Thyroid gland (tissue), 4 donors: ENCODE results near the gene ELMO2. TPM values are rescaled to one million over a fixed set of nuclear protein-coding genes. Genes with fewer than 3 reads are reported as not detected.

Source experiments
- DNase-seq, 2 donors: peaks; one replicate each; pipeline ENCODE4 v3.0.0-alpha.2; 2019
- H3K27ac ChIP-seq, 3 donors: fragments of 200-600 bp; sonication (generic); 1 replicate in 2 of 3; 2 replicates in 1 of 3; pipeline ENCODE4 v1.5.1; 2016 to 2019; ENCODE audit warnings: mild to moderate bottlenecking in 1 of 3, moderate library complexity in 1 of 3
- H3K27me3 ChIP-seq: fragments of 200-600 bp; sonication (generic); one replicate; pipeline ENCODE4 v1.5.1; 2019
- H3K36me3 ChIP-seq, 2 donors: fragments of 200-600 bp; sonication (generic); one replicate each; pipeline ENCODE4 v1.5.1; 2016 to 2019
- H3K4me1 ChIP-seq, 2 donors: fragments of 200-600 bp; sonication (generic); one replicate each; pipeline ENCODE4 v1.5.1; 2017 to 2019
- H3K4me3 ChIP-seq, 3 donors: fragments of 200-600 bp; sonication (generic); replicated peaks in 1 of 3; 1 replicate in 2 of 3; 2 replicates in 1 of 3; pipeline ENCODE4 v1.5.1; 2016; ENCODE audit warnings: mild to moderate bottlenecking in 1 of 3
- H3K9me3 ChIP-seq: fragments of 200-600 bp; sonication (generic); one replicate; pipeline ENCODE4 v1.5.1; 2017
- POLR2A ChIP-seq, 2 donors: fragments of 450-650 bp; IDR thresholded peaks; one replicate each; pipeline ENCODE4 v1.6.1; 2017; ENCODE audit warnings: antibody characterized with exemption in 2 of 2, mild to moderate bottlenecking in 2 of 2, moderate library complexity in 1 of 2
- WGBS, 2 donors: methylation state at CpG; one replicate each; pipeline ENCODE4 v1.1.5; 2017; 5-methylcytosine and 5-hydroxymethylcytosine counted together
- intact Hi-C: fragments of 100-400 bp; cut with DNase I; formaldehyde crosslinking; loops from one replicate; pipeline ENCODE4 v1.15.1; 2023
- total RNA-seq, 4 donors: library from RNA; depleted of rRNA; stranded (reverse); fragments of >200 nt; gene quantifications; one replicate each; pipeline ENCODE4 v1.2.3, GENCODE V29; 2016
- TF ChIP-seq, protein P1 (sequence below), 6 experiments: fragments of 200-600 bp in 3 of 6; fragments of 450-650 bp in 3 of 6; sonication (generic) in 3 of 6; IDR thresholded peaks; one replicate each; pipeline ENCODE4 v1.5.1; 2016 to 2019; ENCODE audit warnings: antibody characterized with exemption in 6 of 6, mild to moderate bottlenecking in 2 of 6, inconsistent platforms in 1 of 6, moderate library complexity in 1 of 6

ELMO2 gene
- total RNA-seq, 4 donors from 2014 or later, result 47.0 to 60.6 (median 54.6) TPM

DNA sequence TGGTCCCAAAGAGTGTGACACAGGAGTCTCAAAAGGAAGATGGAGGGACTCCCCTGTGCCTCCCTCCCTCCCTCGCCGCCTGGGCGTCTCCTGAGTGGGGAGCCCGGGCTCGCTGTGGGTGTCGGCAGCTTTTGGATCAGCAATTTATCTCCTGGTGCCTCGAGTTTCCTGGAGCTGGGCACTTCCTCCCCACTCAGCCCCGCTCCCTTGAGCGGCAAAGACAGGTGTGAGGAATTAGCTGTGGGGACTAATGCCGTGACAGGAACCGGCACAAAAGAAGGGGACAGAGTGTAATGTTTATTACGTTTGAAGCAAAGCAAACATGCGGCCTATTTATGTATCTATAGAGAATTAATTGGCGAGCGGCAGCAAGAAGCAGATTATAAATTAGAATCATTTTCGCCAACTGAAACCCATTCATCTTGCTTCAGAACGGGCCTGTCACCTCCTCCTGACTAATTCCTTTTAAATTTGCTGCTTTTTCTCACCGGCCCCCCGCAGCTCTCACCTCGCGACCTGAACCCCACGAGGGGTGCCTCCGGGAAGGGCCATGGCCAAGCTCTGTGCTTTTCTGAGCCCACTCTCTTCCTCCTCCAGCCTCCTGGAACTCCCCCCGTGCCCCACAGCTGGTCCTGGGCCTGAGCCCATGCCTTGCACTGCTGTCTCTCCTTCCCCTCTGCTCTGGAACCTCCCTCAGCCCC, 89.3 kb downstream of the ELMO2 start:
- Histone ChIP-seq H3K27me3 (peaks cover 17% of the 10 kb centered on the region), H3K4me3 (no peak overlapping the region), H3K27ac (no peak overlapping the region), H3K36me3 (no peaks in the 10 kb centered on the region), H3K9me3 (no peaks in the 10 kb centered on the region), H3K4me1 (peaks cover 6 to 8% of the 10 kb centered on the region in 2 donors)
- TF ChIP-seq, protein P1, sequence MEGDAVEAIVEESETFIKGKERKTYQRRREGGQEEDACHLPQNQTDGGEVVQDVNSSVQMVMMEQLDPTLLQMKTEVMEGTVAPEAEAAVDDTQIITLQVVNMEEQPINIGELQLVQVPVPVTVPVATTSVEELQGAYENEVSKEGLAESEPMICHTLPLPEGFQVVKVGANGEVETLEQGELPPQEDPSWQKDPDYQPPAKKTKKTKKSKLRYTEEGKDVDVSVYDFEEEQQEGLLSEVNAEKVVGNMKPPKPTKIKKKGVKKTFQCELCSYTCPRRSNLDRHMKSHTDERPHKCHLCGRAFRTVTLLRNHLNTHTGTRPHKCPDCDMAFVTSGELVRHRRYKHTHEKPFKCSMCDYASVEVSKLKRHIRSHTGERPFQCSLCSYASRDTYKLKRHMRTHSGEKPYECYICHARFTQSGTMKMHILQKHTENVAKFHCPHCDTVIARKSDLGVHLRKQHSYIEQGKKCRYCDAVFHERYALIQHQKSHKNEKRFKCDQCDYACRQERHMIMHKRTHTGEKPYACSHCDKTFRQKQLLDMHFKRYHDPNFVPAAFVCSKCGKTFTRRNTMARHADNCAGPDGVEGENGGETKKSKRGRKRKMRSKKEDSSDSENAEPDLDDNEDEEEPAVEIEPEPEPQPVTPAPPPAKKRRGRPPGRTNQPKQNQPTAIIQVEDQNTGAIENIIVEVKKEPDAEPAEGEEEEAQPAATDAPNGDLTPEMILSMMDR (IDR thresholded peaks at IDR 0.05), result no peak
- no peak for TF ChIP-seq POLR2A (IDR thresholded peaks at IDR 0.05)
- intact Hi-C loops, result no loop called here
- DNase-seq, result no peak
- WGBS, 2 donors, result 49 to 54% methylated on average over 24 of the region's 24 CpGs

Other genes with a start within 250 kb of the ELMO2 start
- gene CDH22, start 98.1 kb downstream of the ELMO2 start, total RNA-seq, result 1 to 10 TPM in 2 of 4 donors, under 1 TPM in 2; 0.38 to 3.0 (median 1.2) TPM
- gene ZNF334, start 106.9 kb upstream of the ELMO2 start, total RNA-seq, result 10 to 100 TPM; 12.2 to 15.7 (median 14.2) TPM
- not detected for gene OCSTAMP, start 144.0 kb upstream of the ELMO2 start, total RNA-seq
- 1 to 10 TPM; 1.8 to 4.2 (median 2.1) TPM for gene SLC13A3, start 244.8 kb upstream of the ELMO2 start, total RNA-seq